ENCODE results near the gene HLA-F. TPM values are rescaled to one million over a fixed set of nuclear protein-coding genes. Genes with fewer than 3 reads are reported as not detected.

HLA-F gene
- total RNA-seq = 2.5 and 2.8 TPM in 2 replicates

GRCh38 chr6:29723262-29723665 is at the start of gene HLA-F:
HLA-F (plus strand) TSS chr6:29723434; CDS start chr6:29723464, 30 bp downstream.
- peak within 1 kb of the TSS; percentile 82 for H3K4me3 ChIP-seq (ENCODE audit: low read depth, low read length)
- DNase-seq (ENCODE audit: low read depth) = no peak
- TF ChIP-seq, protein P1, sequence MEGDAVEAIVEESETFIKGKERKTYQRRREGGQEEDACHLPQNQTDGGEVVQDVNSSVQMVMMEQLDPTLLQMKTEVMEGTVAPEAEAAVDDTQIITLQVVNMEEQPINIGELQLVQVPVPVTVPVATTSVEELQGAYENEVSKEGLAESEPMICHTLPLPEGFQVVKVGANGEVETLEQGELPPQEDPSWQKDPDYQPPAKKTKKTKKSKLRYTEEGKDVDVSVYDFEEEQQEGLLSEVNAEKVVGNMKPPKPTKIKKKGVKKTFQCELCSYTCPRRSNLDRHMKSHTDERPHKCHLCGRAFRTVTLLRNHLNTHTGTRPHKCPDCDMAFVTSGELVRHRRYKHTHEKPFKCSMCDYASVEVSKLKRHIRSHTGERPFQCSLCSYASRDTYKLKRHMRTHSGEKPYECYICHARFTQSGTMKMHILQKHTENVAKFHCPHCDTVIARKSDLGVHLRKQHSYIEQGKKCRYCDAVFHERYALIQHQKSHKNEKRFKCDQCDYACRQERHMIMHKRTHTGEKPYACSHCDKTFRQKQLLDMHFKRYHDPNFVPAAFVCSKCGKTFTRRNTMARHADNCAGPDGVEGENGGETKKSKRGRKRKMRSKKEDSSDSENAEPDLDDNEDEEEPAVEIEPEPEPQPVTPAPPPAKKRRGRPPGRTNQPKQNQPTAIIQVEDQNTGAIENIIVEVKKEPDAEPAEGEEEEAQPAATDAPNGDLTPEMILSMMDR (conservative IDR thresholded peaks at IDR 0.05; ENCODE audit: low read depth, low read length) = no peak

DNA sequence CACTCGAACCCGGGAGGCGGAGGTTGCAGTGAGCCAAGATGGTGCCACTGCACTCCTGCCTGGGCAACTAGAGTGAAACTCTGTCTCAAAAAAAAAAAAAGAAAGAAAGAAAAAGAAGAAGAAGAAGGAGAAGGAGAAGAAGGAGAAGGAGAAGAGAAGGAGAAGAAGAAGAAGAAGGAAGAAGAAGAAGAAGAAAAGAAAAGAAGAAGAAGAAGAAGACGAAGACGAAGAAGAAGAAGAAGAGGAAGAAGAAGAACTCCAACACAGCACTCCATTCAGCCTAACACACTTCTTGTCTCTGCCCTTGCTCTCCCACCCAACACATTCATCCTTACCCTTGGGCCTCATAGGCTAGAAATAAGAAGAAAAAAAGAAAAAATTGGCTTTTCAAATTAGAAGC is 49.2 kb upstream of the HLA-F start:
- TF ChIP-seq, protein P1 (conservative IDR thresholded peaks at IDR 0.05; ENCODE audit: low read depth, low read length) = no peak
- DNase-seq (ENCODE audit: low read depth) = no peak
- H3K4me3 ChIP-seq (ENCODE audit: low read depth, low read length) = no peak overlapping the region

- no peak overlapping the region for H3K4me3 ChIP-seq (ENCODE audit: low read depth, low read length)
- TF ChIP-seq, protein P1 (conservative IDR thresholded peaks at IDR 0.05; ENCODE audit: low read depth, low read length) = no peak
- DNase-seq (ENCODE audit: low read depth) = no peak
Measured at GRCh38 chr6:29675561-29675960, 47.7 kb upstream of the HLA-F start.

DNA sequence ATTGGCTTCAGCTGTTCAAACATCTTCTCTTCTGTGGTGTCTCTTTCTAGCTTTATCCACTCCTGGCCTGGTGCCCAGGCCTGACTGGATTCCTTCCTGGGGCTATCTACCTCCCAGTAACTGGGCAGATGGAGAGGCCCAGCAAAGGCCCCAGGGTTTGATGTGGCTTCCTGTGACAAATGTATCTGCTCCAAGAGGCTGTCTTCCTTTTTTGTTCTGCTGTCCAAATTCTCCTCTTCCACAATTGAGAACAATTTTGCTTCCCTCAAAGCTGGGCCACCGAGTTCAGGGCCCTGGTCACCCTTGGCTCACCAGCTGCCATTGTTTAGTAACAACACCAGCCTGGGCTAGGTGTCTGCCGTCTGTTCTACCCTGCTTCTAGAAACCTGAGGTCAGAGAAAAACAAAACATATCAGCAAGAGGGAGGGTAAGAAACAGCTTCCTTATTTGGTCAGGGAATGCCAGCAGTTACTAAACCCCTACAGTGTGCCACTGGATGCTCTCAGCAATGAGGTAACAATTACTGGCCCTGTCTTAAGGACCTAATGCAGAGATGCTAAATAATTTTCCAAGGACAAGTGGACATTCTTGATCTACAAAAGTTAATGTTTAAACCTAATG is 46.1 kb upstream of the HLA-F start:
- H3K4me3 ChIP-seq (ENCODE audit: low read depth, low read length) = no peak overlapping the region
- DNase-seq (ENCODE audit: low read depth) = peak; percentile 85
- TF ChIP-seq, protein P1 (conservative IDR thresholded peaks at IDR 0.05; ENCODE audit: low read depth, low read length) = no peak

- TF ChIP-seq, protein P1 (conservative IDR thresholded peaks at IDR 0.05; ENCODE audit: low read depth, low read length) = no peak
- no peak overlapping the region for H3K4me3 ChIP-seq (ENCODE audit: low read depth, low read length)
- peak; percentile 43 for DNase-seq (ENCODE audit: low read depth)
Measured at GRCh38 chr6:29678114-29678513, 45.1 kb upstream of the HLA-F start.

GRCh38 chr6:29679962-29680361 is 43.3 kb upstream of the HLA-F start:
- TF ChIP-seq, protein P1 (conservative IDR thresholded peaks at IDR 0.05; ENCODE audit: low read depth, low read length) = no peak
- no peak for DNase-seq (ENCODE audit: low read depth)
- no peak overlapping the region for H3K4me3 ChIP-seq (ENCODE audit: low read depth, low read length)

- no peak for DNase-seq (ENCODE audit: low read depth)
- peak overlapping the region; percentile 27 for H3K4me3 ChIP-seq (ENCODE audit: low read depth, low read length)
- TF ChIP-seq, protein P1 (conservative IDR thresholded peaks at IDR 0.05; ENCODE audit: low read depth, low read length) = no peak
Measured at GRCh38 chr6:29680416-29680815, 42.8 kb upstream of the HLA-F start.
